ENCODE data around the gene INKA1. TPM values are rescaled to one million over a fixed set of nuclear protein-coding genes. Genes with fewer than 3 reads are reported as not detected.

INKA1 gene
- total and polyA plus RNA-seq, 5 experiments from 2014 or later, result 0.33 to 4.4 (median 1.8) TPM

DNA sequence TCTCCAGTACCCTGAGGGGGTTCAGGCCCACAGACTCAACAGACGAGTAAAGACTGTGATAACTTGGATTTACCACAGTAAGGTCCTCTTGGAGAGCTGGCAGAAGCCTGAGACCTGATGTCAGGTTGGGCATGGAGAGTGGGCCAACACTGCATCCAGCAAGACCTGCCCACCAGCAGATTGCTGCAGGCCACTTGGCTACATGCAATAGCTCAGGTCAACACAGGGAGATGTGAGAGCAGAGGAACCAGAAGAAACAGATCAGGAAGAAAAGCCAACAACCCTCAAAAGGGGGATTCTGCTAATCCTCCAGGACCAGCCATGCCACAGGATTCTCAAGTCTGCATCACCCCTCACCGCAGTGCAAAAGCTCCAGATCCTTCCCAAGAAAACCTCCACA lies 15.0 kb upstream of the INKA1 start:
- Mint-ChIP-seq H3K27me3 (no peaks in the 10 kb centered on the region), H3K9me3 (no peaks in the 10 kb centered on the region), H3K27ac (peak overlapping the region in 4 of 10 donors; percentile 68 to 100 (median 98)), H3K4me3 (peak overlapping the region in 3 of 10 donors; percentile 14 to 93 (median 28)), H3K4me1 (peaks cover 17 to 42% (median 32%) of the 10 kb centered on the region in 4 donors), H3K36me3 (peaks cover 0 to 14% (median 0%) of the 10 kb centered on the region in 3 donors)
- POLR2A ChIA-PET, result interaction anchor here (1.1 to 3.6 kb wide), 2 partner anchors 16 to 68 kb away, joined by 6 to 35 read pairs; partner anchors contain the start of genes AMIGO3 and INKA1
- DNase-seq (no peak), ATAC-seq (no peak)

DNA sequence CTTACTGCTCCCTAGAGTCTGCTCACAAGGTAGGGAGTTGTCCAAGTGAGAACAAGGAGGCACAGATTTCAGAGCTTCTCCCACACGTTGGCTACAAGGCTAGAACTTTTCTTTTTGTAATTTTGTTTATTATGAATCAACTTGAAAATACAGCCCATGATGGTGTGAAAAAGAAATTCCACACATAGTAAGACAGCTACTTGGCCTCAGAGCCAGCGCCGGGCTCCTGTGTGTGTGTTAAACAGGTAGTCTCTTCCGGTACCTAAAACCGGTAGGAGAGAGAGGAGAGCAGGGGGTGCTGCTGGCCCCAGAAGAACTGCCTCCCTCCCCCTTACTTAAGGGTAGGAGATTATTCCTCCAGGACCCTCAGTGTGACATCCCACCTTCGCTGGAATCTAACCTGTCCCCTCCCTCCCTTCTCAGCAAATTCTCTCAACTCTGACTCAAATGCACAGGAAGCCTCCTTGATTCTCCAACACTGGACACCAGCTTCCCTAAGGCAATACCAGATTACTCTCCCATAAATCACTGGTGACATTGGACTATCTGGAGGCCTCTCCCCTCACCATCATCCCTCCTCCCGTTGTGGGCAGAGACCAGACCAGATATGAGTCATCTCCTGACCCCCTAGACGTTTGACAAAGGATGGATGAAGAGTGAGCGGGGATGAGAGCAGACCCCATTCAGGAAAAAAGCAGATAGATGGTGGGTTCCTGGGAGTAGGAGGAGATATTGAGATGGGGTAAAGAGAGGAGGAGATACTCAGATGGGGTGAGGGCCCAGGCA lies 12.2 kb upstream of the INKA1 start:
- Mint-ChIP-seq H3K4me3 (peak overlapping the region in 1 of 10 donors; percentile 31), H3K36me3 (no peaks in the 10 kb centered on the region), H3K9me3 (no peaks in the 10 kb centered on the region), H3K27ac (peak overlapping the region in 9 of 10 donors; percentile 2 to 92 (median 82)), H3K27me3 (no peaks in the 10 kb centered on the region), H3K4me1 (peaks cover 10 to 18% (median 15%) of the 10 kb centered on the region in 4 donors)
- POLR2A ChIA-PET, result interaction anchor here (0.6 to 2.9 kb wide), 3 partner anchors 13 to 327 kb away, joined by 3 to 7 read pairs (median 4); partner anchors contain the start of gene INKA1
- DNase-seq, result peak in 1 of 10 donors; percentile 23
- ATAC-seq, result no peak

DNA sequence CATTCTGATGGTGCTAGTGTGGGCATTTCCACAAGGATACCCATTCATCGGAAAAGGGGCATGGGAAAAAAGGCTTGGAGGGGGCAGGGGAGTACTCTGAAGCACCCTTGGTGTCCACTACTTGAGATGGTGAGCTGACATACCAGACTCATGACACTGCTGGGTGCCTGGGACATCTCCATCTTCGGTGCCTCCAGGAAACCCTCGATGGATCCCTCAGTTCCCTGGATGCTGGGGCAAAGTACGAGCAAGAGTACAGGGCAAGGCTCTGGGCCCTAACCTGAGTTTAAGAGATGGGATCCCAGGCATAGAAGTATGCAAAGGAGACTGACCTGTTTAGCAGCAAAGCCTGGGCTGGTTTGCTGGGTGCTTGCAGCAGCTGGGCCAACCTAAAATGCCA lies 11.5 kb upstream of the INKA1 start:
- Mint-ChIP-seq H3K27me3 (no peaks in the 10 kb centered on the region), H3K4me3 (no peak overlapping the region), H3K4me1 (peaks cover 10 to 16% (median 13%) of the 10 kb centered on the region in 4 donors), H3K36me3 (no peaks in the 10 kb centered on the region), H3K9me3 (no peaks in the 10 kb centered on the region), H3K27ac (peak overlapping the region in 1 of 10 donors; percentile 20)
- POLR2A ChIA-PET, result interaction anchor here (0.6 to 2.9 kb wide), 2 partner anchors 12 to 69 kb away, joined by 3 to 7 read pairs; partner anchors contain the start of gene INKA1
- ATAC-seq (no peak), DNase-seq (peak in 1 of 10 donors; percentile 32)

DNA sequence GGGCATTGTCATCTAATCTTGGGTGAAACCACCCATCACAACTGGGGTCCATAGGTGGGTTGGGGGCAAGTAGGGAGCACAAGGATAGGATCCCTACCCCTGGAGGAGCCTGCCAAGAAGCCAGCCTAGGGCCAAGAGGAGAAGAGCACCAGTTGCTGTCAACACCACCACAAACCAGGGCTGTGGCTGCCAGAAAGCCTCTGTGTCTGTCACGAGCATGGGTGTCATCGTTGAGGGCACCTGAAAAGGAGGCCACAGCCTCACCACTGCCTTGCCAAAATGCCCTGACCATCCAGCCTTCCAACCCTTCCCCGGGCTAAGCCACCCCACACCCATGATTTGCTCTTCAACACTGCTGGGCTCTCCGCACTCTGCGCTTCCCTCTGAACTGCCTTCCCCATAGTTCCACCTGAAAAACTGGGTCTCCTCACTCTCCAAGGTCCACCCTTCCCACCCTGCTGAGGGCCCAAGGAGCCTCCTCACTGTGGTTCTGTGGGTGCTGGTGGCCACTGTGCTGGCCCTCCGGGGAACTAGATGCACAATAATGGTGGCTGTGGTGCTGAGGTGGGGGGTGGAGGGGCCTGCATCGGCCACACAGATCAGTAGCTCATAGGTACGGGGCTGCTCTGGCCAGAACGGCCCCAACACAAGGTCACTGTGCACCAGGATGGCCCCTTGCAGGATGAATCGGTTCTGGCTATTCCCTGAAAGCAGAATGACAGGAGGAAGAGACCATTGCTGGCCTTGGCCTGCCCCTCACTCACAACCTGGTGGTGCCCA lies 10.5 kb upstream of the INKA1 start:
- ATAC-seq (no peak), DNase-seq (peak in 1 of 10 donors; percentile 16)
- no peaks in the 10 kb centered on the region for H3K9me3 Mint-ChIP-seq
- H3K27ac Mint-ChIP-seq, result peak overlapping the region in 2 of 10 donors; percentile 15 to 16
- no peak overlapping the region for H3K4me3 Mint-ChIP-seq
- H3K36me3 Mint-ChIP-seq, result no peaks in the 10 kb centered on the region
- peaks cover 3 to 10% (median 7%) of the 10 kb centered on the region in 4 donors for H3K4me1 Mint-ChIP-seq
- H3K27me3 Mint-ChIP-seq, result no peaks in the 10 kb centered on the region
- POLR2A ChIA-PET, result no interaction called here

DNA sequence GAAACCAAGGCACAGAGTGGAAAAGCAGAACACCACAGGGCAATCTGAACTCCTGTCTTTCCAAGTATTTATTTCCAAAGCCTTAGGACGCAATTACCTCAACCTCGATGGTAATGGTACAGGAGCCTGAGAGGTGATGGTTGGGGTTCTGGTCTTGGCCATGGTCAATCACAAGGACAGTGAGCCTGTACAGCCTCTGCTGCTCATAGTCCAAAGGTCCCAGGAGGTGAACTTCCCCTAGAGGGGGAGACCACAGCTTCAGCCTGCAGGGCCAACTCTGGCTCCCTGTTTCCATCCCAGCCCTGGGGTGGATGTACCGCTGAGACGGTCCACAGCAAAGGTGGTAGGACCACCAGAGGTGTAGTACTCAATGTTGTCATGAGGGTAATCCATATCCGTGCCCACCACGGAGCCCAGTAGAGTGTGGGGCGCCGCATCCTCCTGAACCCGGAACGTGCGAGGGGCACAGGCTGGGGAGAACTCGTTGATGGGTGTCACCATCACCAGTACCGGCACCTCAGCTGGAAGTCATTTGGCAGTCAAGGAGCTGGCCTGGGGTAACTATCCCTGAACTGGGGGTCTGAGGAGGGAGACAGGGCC lies 9.5 kb upstream of the INKA1 start:
- H3K27ac Mint-ChIP-seq, result no peak overlapping the region
- DNase-seq, result peak in 1 of 10 donors; percentile 59
- peaks cover 3 to 10% (median 7%) of the 10 kb centered on the region in 4 donors for H3K4me1 Mint-ChIP-seq
- H3K36me3 Mint-ChIP-seq, result no peaks in the 10 kb centered on the region
- no peak overlapping the region for H3K4me3 Mint-ChIP-seq
- POLR2A ChIA-PET, result no interaction called here
- ATAC-seq, result no peak
- no peaks in the 10 kb centered on the region for H3K27me3 Mint-ChIP-seq
- H3K9me3 Mint-ChIP-seq, result no peaks in the 10 kb centered on the region

DNA sequence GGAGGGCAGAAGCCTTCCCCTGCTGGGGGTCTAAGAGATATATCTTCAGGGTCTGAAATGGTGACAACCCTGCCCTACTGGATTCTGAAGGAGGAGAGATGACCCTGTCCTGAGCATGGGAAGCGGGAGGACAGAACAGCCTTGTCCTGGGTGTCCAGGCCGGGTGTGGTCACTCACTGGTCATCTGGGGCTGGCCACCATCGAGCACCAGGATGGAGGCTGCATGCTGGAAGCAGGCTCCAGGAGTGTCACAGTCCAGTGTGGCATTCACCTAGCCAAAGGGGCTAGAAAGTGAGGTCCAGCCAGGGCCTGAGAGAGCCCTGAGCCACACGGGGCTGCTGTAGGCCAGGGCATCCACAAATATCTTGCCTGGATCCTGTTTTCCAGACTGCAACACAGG lies 8.6 kb upstream of the INKA1 start:
- peaks cover 3 to 10% (median 7%) of the 10 kb centered on the region in 4 donors for H3K4me1 Mint-ChIP-seq

DNA sequence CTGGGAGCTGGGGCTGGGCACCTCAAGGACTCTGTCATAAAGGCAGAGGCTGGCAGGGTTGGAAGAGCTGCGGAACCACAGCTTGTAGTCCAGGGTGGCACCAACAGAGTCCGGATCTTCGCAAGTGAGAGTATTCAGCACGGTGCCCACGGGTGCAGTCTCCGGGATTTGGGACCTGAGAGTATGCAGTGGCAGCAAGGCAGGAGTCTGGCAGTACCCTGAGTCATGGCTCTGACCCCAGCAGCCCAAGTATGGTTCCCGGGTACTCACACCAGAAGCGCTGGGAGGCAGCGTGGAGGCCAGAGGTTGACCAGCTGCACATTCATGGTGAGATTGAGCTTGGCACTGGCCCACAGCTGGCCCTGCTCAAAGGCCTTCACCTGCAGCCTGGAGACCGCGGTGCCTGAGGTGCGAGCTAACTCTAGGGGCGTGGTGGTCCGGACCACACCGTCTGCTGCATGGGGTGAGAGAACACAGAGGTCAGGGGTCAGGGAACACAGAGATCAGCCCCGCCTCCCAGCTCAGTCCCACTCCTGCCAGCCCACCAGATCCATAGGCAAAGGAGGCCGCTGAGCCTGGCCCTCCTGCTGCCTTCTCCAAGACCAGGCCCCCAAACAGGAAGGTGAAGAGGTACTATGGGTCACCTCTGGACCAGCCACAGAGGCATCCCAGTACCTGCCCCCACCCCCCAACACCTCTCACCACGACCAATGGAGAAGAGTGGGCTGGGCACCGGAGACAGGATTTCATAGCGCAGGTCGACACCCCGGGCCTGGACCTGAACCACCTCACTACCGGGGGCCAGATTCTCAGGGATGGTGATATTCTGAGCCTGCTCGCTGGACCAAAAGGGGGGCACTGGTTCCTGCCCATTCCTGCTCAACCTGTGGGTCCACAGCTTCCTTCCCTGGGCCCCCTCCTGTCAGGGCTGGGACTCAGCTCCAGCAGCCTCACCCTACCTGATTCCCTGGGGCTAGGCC lies 7.8 kb upstream of the INKA1 start:
- Mint-ChIP-seq H3K27ac (no peak overlapping the region), H3K4me1 (peaks cover 1 to 8% (median 3%) of the 10 kb centered on the region in 4 donors), H3K9me3 (no peaks in the 10 kb centered on the region), H3K36me3 (no peaks in the 10 kb centered on the region), H3K4me3 (no peak overlapping the region), H3K27me3 (no peaks in the 10 kb centered on the region)
- ATAC-seq (no peak), DNase-seq (peak in 1 of 10 donors; percentile 59)
- POLR2A ChIA-PET, result no interaction called here

More for the DNA sequence above, 8.6 kb upstream of the INKA1 start:
- POLR2A ChIA-PET, result no interaction called here
- no peak overlapping the region for H3K4me3 Mint-ChIP-seq
- H3K36me3 Mint-ChIP-seq, result no peaks in the 10 kb centered on the region
- no peaks in the 10 kb centered on the region for H3K9me3 Mint-ChIP-seq
- DNase-seq (peak in 1 of 10 donors; percentile 26), ATAC-seq (no peak)
- no peaks in the 10 kb centered on the region for H3K27me3 Mint-ChIP-seq
- H3K27ac Mint-ChIP-seq, result no peak overlapping the region

DNA sequence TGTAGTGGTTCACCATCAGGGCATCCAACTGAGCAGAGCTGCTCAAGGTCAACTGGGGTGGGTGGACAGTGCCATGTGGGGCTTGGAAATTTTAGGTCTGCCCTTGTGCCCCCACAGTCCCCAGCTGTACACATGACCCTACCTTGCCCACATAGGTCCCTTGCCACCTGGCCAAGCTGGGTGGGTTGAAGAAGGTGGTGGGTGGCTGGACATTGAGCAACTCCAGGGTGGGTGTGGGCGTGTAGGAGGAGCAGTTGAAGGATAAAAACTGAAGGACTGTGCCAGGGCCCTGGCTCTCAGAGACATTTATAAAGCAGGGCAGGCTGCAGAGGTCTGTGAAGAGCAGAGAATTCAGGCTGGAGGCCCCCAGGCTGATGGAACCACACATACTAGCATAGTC lies 4.0 kb upstream of the INKA1 start:
- DNase-seq, result peak in 1 of 10 donors; percentile 7
- POLR2A ChIA-PET, result interaction anchor here (0.6 to 1.7 kb wide), 3 partner anchors 13 to 283 kb away, joined by 3 to 9 read pairs (median 4); partner anchors contain the start of gene IP6K1
- Mint-ChIP-seq H3K9me3 (no peaks in the 10 kb centered on the region), H3K27me3 (peaks cover 2 to 11% (median 9%) of the 10 kb centered on the region in 5 donors), H3K27ac (no peak overlapping the region), H3K4me1 (peaks cover 10 to 13% (median 11%) of the 10 kb centered on the region in 4 donors), H3K4me3 (no peak overlapping the region), H3K36me3 (no peaks in the 10 kb centered on the region)
- no peak for ATAC-seq

DNA sequence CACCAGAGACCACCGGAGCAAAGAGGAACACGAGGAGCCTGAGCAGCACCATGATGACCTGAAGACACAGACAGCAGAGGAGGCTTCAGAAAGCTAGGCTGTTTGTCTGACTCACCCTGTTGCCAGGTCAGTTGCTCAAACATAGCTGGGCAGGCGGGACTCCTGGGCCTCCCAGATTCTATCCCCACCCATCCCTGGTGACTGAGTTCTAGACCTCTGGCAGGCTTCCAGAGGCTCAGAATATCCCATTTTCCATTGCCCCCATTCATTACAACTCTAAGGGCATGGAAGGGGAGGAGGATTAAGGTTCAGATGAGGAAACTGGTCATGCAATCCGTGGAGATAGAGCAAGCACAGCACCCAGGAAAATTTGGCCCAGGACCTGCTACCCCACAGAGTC lies 3.3 kb upstream of the INKA1 start, which contains the start of gene CDHR4:
Gene CDHR4, minus strand, starts transcription at position 113 of the 400 bp plus-strand sequence. Its CDS starts 61 bp downstream, at position 52.
- DNase-seq (no peak), ATAC-seq (no peak)
- POLR2A ChIA-PET, result interaction anchor here (1.1 to 1.7 kb wide), 2 partner anchors 14 to 18 kb away, joined by 4 to 9 read pairs; partner anchors contain the start of gene IP6K1
- Mint-ChIP-seq H3K4me1 (peaks cover 11 to 20% (median 18%) of the 10 kb centered on the region in 4 donors), H3K9me3 (no peaks in the 10 kb centered on the region), H3K4me3 (peak within 1 kb of the TSS in 1 of 10 donors; percentile 10), H3K36me3 (no peaks in the 10 kb centered on the region), H3K27me3 (peaks cover 2 to 11% (median 9%) of the 10 kb centered on the region in 5 donors), H3K27ac (no peak within 1 kb of the TSS)

DNA sequence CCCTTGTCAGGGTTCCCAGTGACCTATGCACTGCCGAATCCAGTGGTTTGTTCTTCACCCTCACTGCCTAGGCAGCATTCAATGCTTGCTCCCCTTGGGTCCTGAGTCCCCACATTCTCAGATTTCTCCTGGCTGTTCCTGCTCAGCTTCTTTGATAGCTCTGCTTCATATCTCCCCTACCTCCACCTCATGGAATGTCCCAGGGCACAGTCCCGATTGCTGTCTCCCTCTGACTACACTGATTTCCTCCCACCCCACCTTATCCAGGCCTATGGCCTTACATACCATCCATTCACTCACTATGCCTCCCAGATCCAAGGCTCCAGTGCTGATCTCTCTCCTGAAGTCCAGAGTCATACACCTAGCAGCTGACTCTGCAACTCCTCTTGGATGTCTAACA lies 1.9 kb upstream of the INKA1 start:
- POLR2A ChIA-PET, result interaction anchor here (1.0 to 8.3 kb wide), 2 partner anchors 18 to 37 kb away, joined by 3 to 116 read pairs; no protein-coding TSS in a partner anchor
- ATAC-seq (no peak), DNase-seq (no peak)
- Mint-ChIP-seq H3K36me3 (no peaks in the 10 kb centered on the region), H3K27ac (peak overlapping the region in 1 of 10 donors; percentile 33), H3K9me3 (no peaks in the 10 kb centered on the region), H3K4me3 (peak overlapping the region in 3 of 10 donors; percentile 0 to 92 (median 26)), H3K27me3 (peaks cover 2 to 11% (median 9%) of the 10 kb centered on the region in 5 donors), H3K4me1 (peaks cover 22 to 33% (median 31%) of the 10 kb centered on the region in 4 donors)

Data from naive thymus-derived CD8-positive, alpha-beta T cell (primary cell).